Bone marrow (tissue), 2 donors: ENCODE results near the gene RSBN1L.
"Not testable (repeated sequence)": the region's sequence is repeated elsewhere in the genome, so short reads cannot be mapped to it uniquely, and the experiment has no call there.

ENCODE experiments used
- DNase-seq, 2 donors: peaks; one replicate each; lab custom pipeline; 2025; lab: John Stamatoyannopoulos, UW

RSBN1L gene

DNA sequence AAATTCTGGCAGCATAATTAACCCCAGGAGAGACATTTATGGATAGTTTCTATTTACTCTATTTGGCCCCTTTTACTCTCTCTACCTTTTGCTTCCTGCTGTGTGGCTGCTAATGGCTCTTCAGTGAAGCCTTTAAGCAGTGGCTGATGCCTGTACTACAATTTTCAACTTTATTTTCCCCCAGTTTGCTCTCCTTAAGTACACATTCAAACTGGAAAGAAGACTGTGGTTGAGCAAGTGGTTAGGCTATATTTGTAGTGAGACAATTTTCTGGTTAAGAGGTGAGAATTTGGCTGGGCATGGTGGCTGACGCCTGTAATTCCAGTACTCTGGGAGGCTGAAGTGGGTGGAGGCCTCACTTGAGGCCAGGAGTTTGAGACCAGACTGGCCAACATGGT lies 8.5 kb upstream of the RSBN1L start:
- DNase-seq = no peak

GRCh38 chr7:77690289-77690688 lies 6.0 kb upstream of the RSBN1L start:
- DNase-seq = no peak

DNA sequence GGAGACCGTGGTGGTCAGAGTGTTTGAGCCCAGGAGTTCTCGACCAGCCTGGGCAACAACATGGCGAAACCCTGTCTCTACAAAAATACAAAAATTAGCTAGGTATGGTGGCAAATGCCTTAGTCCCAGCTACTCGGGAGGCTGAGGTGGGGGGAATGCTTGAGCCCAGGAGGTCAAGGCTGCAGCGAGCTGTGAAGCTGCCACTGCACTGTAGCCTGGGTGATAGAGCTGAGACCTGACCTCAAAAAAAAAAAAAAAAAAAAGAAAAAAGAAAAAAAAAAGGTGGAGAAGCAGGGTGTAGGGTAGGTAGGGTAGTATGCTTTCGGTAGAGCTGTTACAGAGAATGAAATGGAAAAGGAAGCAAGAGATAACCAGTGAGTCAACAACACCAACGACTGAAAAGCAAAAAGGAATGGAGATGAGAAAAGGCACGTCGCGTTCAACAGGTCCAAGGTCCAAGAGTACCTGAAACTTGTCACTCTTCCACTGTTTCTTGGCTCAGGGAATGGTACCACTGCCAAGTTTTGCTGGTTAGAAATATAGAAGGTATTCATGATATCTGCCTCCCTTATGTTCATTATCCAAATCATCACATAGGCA lies 4.3 kb upstream of the RSBN1L start:
- DNase-seq = no peak

DNA sequence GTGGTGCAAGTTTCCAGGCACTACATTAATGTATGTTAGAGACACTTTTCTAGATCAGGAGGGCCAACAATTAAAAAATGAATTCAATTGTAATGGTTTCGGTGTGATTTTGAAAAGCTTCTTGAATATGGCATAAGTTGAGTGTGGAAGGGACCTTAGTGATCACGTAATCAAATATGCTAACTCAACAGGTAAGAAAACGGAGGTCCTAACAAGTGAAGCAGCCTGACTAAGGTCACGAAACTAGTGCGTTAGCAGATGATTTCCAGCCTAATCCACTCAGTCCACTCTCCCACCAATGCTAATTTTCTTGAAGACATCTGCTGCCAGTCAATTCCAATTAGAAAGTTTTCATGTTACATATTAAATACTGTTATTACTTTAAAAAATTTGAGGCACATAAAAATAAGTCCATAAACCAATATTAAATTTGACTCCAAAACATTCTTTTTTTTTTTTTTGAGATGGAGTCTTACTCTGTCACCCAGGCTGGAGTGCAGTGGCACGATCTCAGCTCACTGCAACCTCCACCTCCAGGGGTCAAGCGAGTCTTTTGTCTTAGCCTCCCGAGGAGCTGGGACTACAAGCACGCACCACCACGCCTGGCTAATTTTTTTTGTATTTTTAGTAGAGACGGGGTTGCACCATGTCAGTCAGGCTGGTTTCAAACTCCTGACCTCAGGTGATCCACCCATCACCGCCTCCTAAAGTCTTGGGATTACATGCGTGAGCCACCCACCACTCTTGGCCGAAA lies 2.3 kb upstream of the RSBN1L start:
- no peak for DNase-seq

DNA sequence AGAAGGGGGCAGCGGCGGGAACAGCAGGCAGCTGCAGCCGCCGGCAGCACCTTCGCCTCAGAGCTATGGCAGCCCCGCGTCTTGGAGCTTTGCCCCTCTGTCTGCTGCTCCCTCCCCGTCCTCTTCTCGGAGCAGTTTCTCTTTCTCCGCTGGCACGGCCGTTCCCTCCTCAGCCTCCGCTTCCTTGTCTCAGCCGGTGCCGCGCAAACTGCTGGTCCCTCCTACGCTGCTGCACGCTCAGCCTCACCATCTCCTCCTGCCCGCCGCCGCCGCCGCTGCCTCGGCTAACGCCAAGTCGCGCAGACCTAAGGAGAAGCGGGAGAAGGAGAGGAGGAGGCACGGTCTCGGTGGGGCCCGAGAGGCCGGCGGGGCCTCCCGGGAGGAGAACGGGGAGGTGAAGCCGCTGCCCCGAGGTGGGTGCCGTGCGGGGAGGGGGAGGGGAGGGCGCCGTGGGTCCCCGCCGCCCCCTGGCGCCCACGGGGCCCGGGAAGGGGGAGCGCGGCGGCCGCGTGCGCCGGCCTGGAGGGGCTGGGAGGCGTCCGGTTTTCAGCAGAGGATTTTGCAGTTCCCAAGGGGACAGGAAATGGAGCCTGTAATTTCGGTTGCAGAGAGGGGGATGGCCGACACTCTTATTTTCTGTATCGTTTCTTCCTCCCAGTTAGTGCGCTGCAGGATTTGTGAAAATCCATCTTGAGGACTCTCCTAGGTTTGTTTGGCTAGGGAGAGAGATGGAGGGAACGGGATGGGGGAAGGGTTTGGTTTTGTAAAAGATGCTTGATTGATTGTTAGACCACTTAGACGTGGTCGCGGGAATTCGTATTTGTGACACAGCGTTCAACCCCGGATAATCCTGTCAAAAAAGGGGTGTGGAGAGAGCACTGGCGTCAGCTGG lies 630 bp downstream of the RSBN1L start:
- DNase-seq = peak; percentile 25 to 81

GRCh38 chr7:77697535-77697831 lies 1.2 kb downstream of the RSBN1L start:
- DNase-seq = no peak

- peak in 1 of 2 donors; percentile 31 for DNase-seq
These were observed 1.9 kb downstream of the RSBN1L start for GRCh38 chr7:77698042-77698625.

GRCh38 chr7:77699056-77699455 lies 2.8 kb downstream of the RSBN1L start:
- no peak for DNase-seq

DNA sequence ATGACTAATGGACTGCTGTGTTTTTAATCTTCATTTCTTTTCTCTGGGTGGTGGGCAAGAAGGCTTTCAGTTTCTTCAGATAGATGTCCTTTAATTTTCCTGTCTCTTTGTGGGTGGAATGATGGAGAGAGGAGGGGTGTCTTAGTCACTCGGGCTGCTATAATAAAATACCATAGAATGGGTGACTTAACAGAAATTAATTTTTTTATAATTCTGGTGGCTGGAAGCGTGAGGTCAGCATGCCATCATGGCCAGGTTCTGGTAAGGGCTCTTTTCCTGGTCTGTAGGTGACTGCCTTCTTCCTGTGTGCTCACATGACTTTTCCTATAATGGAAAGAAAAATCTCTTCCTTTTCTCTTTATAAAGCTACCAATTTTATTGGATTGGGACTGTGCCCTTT lies 6.3 kb downstream of the RSBN1L start:
- DNase-seq = no peak

DNA sequence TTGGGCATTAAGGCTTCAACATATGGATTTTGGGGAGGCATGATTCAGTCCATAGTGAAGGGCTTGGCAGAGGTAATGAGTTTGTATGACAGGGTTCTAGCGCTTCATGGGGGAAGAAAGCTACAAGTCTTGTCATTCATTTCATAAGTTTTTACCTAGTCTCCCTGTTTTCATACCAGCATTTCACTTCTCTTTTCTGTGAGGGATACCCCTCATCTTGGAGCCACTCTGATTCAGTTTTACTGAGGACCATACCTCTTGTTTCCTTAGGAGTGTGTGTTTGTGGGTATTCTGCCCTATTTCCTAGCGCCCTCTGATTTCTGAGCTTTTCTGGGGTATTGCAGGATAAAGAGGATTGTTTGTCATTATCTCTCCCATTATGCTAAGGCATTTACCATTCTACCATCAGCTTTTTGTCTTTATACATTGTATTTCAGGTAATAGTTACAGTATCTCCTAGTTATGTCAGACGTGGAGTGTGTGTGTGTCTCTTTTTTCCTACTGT lies 6.8 kb downstream of the RSBN1L start:
- no peak for DNase-seq

GRCh38 chr7:77703669-77704068 lies 7.4 kb downstream of the RSBN1L start:
- not testable (repeated sequence) for DNase-seq

- no peak for DNase-seq
These were observed 11.3 kb downstream of the RSBN1L start for GRCh38 chr7:77707504-77707992.

GRCh38 chr7:77710067-77710466 lies 13.8 kb downstream of the RSBN1L start:
- DNase-seq = no peak

GRCh38 chr7:77710861-77711260 lies 14.6 kb downstream of the RSBN1L start:
- no peak for DNase-seq

GRCh38 chr7:77714195-77714594 lies 17.9 kb downstream of the RSBN1L start:
- DNase-seq = peak in 1 of 2 donors; percentile 67

- DNase-seq = not testable (repeated sequence)
These were observed 18.7 kb downstream of the RSBN1L start for GRCh38 chr7:77714931-77715330.

DNA sequence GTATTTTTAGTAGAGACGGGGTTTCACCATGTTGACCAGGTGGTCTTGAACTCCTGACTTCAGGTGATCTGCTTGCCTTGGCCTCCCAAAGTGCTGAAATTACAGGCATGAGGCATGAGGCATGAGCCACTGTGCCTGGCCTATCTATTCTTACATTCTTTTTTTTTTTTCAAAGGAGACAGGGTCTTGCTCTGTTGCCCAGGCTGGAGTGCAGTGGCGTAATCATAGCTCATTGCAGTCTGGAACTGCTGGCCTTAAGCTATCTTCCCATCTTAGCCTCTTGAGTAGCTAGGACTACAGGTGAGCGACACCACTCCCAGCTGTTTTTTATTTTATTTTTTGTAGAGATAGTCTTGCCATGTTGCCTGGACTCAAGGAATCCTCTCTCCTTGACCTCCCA lies 20.5 kb downstream of the RSBN1L start:
- no peak for DNase-seq

DNA sequence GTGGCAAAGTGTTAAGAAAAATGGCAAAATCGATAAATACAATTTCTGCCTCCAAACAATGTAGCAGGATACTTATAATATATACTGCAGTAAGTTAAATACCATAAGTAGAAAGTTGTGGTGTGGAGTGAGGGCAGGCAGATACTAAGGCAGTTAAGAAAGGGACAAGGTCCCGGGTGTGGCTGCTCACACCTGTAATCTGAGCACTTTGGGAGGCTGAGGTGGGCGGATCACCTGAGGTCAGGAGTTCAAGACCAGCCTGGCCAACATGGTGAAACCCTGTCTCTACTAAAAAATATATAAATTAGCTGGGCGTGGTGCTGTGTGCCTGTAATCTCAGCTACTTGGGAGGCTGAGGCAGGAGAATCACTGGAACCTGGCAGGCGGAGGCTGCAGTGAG lies 21.3 kb downstream of the RSBN1L start:
- not testable (repeated sequence) for DNase-seq

DNA sequence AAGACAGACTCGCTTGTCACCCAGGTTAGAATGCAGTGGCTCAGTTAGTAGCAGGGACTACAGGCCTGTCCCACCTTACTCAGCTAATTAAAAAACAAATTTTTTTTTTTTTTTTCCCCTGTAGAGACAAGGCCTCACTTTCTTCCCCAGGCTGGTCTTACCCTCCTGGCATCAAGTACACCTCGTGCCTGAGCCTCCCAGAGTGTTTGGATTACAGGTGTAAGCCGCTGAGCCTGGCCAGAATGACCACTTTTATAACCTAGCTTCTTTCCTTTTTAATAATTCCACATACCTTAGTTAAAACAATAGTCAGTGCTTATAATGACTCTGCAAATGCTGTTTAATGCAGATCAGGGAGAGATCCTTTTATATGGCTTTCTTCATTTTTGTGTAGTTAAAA lies 31.3 kb downstream of the RSBN1L start:
- no peak for DNase-seq

DNA sequence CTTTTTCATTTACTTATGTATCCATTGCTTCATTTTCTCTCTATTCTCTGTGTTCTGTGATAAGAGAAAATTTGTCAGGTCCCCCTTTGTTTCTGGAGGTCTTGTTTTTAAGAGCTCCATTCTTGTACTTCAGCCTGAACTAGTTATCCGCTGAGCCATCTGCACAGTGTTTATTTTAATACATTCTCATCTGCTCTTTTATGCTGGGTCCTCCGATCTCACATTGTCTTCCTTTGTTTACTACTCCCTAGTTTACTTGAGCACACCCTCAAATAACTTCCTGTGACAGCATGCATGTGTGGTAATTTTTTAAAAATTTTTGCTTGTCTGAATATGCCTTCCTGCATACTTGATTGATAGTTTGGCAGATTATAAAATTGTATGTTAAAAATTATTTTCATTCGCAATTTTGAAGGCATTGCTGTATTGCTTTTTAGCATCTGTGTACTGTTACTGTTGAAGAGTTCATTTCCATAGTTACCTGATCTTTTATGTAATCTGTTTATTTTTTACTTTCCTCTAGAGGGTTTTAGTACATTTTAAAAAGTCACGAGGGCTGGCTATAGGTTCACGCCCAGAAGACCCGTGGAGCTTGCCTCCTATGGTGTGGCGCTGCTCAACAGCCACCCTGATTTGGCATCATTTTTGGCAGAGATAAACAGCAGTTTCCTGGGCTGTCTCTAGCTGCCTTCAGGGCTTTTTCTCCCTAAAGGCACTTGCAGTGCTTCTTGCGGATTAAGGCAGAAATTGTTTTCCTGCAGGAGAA lies 31.9 kb downstream of the RSBN1L start:
- DNase-seq = peak in 1 of 2 donors; percentile 20

GRCh38 chr7:77729574-77730348 lies 33.5 kb downstream of the RSBN1L start:
- no peak for DNase-seq
